NCI-H1092 treated with DMSO at 0.1 percent for 48 hours (cell line): ENCODE results near the gene CFAP46.

Experiments
- DNase-seq: peaks from one replicate; lab custom pipeline; 2025; lab: John Stamatoyannopoulos, UW

Gene CFAP46

DNA sequence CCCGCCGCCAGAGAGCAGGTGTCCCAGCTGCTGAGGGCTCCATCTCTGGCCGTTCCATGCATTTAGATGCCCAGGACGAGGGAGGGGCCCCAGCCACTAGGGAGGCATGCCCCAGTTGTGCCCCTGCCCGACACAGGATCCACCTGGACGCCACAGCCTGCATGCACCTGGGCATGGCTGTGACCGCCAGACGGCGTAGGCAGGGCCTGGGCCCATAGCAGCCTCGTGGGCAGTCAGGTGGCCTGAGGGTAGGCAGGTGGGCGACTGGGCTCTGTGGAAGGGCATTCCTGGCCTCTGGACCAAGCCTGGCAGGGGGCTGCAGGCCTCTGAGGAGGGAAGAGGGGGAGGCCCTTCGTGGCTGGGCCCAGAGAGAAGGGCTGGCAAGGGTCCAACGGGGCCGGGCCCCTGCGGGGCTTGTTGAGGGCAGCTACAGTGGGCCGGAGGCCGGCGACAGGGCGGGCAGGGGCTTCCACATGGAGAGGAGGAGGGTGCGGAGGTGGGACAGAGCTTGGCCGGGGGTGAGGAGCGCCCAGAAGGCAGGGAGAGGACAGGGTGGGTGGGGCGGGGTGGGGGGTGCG is 80.4 kb downstream of the CFAP46 start:
- no peak for DNase-seq

DNA sequence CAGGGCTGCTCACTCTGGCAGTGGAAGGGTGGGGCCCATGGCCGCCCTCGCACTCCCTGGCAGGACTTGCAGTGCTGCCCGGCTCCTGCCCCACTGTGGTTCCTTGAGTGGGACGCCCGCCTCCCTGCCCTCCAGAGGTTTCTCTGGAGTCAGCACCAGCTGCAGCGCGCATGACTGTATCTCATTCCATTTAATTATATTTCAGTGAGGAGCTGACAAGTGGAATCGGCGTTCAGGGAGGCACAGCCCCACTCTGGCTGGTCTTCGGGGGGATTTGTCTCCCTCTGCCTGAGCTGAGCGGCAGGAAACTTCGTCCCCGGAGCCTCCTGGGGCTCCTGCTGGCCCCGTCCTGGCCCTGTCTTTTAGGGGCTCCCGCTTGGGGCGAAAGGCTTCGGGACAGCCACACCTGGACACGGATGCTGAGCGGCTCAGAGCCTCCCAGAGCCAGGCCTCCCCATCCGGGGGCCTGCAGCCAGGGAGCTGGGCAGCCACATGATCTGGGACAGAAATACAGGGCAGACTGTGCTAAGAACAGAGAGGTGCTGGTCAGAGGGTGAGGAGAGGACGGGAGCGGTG is 81.2 kb downstream of the CFAP46 start:
- no peak for DNase-seq

DNA sequence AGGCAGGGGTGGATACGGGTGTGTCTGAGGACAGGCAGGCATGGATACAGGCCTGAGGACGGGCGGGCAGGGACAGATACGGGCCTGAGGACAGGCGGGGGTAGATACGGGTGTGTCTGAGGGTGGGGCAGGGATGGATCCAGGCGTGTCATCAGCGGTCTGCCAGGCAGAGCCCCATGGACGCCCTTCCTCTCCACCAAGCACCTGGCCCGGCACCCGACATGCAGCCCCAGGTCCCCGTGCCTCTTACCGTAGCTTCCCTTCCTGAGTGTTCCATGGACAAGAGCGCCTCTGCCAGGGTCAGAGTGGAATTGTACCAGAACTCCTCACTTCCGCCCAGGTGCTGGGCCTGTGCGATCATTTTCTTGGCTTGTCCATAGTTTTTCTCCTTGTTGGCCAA is 81.8 kb downstream of the CFAP46 start:
- DNase-seq, result no peak

DNA sequence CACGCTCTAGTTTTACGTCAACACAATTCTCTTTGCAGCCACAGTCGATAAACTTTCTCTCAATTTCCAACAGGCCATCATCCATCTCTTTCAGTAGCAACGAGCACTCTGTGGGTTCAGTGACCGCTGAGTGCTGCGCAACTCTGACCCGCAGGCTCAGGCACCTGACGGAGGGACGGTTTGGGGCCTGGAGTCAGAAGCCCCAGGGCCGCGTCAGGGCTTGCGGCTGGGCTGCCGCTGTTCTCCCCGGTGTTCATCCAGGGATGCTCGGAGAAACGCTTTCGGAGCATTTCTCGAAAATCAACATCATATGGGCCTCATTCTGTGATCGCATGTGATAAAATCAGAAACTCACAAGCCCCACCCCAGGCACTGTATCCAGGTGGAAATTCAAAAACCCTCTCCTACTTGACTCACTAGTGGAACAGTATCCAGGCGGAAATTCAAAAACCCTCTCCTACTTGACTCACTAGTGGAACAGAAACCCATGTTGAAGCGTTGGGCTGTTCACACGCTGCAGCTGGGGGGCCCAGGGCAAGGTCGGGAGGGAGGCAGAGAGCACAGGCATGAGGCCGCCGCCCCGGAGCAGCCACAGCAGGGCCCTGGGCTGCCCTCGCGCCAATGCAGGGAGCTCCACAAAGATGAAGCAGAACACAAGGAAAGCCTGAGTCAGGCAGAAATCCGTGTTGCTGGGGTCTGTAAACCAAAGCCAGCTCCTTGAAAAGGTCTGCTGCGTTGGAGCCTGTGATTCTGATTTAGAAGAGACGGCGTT is 83.1 kb downstream of the CFAP46 start:
- DNase-seq, result no peak

DNA sequence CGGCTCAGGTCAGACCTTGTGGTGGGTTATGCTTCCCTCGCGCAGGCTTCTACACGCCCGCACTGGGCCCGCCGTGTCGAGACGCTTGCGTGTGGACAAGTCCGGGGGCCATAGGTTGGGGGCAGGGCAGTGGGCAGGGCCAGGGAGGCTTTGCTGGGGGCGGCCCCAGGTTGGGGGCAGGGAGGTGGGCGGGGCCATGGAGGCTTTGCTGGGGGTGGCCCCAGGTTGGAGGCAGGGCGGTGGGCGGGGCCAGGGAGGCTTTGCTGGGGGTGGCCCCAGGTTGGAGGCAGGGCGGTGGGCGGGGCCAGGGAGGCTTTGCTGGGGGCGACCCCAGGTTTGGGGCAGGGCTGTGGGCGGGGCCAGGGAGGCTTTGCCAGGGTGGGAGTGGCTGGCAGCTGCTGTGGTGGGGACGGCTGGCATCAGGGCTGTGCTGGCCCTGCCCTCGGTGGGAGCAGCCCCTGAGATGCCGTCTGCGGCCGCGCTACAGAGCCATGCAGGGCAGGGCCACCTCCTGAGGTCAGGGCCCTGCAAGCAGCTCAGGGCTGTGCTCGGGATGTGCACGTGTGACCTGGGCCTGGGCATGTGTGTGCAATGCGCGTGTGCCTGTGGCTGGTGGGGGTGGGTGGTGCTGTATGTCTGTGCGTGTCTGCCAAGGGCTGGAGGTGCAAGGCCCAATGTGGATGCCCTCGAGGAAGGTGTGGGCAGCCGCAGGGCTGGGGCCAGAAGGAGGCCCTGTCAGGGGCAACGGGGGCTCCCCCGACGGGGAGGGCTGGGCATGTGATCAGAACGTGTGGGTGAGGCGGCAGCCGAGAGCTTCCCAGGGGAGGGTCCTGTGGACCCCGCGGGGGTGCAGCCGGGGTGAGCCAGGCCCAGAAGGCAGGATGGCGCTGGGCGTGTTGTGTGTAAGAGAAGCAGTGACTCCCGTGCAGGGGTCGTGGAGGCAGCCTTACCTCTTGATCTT is 84.0 kb downstream of the CFAP46 start:
- DNase-seq, result no peak

DNA sequence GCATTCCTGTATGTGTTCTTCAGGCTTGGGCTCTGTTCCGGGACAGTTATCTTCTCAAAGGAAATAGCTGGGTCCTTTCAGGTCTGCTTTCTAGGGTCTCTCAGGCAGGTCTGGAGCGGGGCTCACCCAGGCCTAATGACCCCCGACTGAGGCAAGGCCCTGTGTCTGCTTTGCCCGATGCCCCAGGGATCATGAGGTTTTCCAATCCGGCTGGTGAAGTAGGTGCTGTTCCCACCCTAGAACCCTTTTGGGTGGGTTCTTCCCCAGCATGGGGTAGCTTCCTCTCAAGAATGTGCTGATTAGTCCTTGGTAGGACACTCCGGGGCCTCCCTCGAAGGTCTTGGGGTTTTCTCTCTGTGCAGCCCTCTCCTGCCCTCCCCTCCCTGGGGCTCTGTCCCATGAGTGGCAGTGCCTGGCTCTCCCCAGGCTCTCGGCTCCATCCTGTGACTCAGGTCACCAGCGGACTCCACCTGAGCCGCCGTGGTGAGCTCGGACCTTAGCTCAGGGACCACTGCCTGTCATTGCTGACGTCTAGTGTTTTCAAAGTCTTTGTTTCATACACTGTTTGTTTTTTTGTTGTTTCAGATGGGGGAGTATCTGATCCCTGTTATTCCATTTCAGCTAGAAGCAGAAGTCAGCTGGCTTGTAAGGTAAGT is 85.4 kb downstream of the CFAP46 start:
- DNase-seq, result no peak

DNA sequence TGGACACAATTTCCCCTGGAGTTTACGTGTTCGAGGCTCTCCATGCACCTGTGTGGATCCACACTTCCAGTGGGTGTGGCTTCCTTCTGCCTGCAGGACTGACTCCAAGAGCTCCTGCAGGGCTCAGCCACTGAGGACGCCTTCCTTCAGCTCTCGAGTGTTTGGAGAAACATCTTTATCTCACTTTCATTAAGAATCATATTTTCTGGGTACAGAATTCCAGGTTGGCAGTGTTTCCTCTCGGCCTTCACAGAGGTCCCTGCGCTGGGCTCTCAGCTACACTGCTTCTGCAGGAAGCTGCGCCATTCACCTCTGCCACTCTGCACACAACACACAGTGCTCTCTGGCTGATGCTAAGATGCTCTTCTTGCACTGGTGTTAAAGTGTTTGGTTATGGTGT is 86.5 kb downstream of the CFAP46 start:
- no peak for DNase-seq

DNA sequence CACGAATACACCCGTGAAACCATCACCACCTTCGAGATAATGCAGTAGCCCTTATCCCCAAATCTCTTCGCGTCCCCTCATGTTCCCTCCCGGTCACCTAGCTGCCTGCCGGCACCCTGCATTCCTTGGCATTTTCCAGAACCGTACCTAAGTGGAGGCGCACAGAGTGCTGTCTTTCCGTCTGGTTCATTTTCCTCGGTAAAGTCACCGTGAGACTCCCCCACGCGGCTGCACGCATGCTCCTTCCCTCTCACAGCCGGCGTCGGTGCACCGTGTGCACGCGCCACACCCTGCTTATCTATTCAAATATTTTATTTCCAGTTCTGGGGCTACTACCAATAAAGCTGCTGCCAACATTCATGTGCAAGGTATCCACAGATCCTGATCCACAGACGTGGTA is 90.9 kb downstream of the CFAP46 start:
- no peak for DNase-seq

DNA sequence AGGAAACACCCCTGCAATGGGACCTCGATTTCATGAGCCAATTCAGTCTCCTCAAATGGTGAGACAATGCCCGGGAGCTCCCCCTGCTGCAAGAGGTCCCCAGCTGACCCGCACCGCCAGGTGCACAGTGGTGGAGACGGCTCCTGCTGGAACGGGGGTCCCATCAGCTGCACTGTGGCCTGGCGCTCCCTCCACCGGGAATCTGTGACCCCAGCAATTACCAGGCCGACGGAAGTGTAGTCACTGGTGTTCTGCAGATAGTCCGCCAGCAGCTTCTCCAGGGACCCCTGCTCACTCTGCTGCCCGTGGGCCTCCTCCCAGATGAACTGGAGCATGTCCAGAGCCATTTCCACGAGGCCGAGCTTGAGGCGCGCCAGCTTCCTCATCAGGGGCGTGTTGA is 91.5 kb downstream of the CFAP46 start:
- DNase-seq, result no peak

DNA sequence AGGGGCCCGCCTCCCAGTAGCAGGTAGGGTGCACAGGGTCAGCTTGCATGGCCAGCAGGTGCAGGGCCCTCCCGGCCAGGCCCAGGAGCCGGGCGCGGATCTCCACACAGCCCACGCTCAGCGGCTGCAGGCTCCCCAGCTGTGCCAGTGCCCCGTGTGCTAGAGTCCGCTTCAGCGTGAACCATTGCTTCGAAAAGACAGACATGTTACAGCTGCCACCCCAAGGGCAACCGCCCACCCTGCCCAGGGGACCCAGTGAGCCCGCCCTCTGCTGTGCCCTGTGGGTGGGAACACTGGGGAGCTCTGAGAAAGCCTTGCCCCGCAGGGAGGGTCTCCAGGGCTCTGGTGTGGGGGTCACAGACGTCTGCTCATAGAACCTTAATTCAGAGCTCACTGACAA is 92.1 kb downstream of the CFAP46 start:
- DNase-seq, result no peak

DNA sequence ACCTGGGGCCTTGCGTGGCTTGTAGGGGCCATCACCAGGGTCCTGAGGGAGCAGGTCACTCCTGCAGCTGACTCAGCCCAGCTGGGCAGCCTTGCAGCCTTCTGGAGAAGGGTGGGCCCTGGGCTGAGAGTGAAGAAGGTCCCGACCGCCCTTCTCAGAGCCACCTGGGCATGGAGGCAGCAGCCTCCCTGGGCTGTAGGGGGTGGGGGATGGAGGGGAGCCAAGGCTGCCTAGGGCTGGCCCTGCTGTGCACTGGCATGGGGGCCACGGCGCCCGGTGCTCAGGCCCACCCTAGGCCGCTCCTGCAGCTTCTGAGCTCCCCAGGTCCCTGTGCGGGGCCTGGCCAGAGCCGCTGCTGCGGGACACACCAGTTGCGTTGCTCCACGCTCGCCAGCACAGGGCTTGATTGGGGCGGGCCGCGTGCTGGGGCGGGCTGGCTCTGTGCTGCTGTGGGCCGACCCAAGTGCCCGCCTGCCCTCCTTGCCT is 92.8 kb downstream of the CFAP46 start:
- DNase-seq, result no peak

DNA sequence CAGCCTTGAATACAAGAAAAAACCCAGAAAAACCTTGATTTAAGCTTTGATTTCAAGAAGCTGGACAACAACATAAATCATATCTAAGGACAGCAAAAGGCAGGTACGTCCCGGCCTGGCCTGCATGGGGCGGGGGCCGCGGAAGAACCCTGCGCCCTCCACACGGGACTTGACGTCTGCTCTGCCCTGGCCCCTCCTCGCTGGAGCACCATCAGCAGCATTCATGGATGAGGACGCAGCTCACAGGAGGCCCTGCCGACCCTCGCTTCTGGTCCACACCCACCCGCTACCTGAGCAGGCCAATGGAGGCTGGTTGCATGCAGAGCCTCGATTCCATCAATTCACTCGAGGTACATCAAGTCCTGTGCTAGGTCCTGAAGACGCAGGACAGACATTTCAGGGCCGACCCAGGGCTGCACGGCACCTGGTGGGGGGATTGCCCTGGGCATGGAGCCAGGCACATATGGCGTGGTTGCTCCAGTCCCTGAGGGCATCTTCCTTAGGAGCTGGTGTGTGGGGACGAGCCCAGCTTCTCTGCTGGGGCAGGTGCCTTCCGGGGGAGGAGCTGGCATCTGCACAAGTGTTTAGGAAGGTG is 93.3 kb downstream of the CFAP46 start:
- DNase-seq, result no peak

DNA sequence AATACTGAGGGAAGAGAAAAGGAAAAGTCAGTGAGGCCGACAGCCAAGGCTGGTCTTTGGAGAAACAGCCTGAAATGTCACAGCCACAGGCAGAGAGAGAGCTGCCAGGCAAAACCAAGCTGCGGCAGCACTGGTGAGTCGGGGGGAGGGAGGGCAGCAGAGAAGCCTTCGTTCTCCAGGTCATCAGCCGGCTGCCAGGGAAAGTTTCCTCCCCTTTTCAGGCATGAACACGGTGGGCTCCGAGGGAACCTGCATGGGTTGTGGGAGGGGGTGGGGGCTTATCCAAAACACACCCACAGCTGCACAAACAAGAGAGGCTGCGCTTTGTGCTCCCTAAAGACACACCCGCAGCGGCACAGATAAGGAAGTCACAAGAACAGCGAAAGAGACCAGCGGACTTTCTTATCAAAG is 94.1 kb downstream of the CFAP46 start:
- no peak for DNase-seq

DNA sequence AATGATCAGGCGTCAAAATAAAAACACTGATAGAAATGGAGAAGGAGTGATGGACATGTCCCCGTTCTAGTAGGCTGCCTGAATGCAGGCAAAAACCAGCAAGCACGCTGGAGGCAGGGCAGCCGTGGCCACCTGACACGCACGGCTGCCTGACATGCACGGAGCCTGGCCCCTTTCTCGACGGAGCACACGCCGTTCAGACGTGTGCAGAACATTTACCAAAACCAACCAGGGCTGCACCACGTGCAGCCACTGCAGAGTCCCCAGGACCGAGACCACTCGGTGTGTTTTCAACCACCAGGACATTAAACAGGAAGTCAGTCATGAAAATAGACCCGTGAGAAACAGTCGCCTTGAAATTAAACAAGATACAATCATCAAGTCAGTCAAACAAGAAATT is 94.5 kb downstream of the CFAP46 start:
- no peak for DNase-seq

DNA sequence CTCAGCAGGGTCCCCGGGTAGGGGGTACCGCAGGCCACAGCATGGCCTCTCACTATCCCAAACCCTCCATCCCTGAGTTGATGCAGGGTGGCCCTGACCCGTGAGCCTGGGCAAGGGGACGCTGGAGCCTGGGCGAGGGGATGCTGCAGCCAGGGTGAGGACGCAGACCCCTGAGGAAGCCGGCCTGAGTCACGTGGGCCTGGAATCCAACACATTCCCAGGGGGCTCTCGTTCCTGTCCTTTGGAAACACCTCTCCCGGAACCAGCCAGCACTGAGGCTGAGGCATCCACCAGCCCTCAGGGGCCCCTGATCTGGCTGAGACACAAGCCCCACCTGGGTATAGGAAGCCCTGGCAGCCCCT is 95.0 kb downstream of the CFAP46 start:
- no peak for DNase-seq

DNA sequence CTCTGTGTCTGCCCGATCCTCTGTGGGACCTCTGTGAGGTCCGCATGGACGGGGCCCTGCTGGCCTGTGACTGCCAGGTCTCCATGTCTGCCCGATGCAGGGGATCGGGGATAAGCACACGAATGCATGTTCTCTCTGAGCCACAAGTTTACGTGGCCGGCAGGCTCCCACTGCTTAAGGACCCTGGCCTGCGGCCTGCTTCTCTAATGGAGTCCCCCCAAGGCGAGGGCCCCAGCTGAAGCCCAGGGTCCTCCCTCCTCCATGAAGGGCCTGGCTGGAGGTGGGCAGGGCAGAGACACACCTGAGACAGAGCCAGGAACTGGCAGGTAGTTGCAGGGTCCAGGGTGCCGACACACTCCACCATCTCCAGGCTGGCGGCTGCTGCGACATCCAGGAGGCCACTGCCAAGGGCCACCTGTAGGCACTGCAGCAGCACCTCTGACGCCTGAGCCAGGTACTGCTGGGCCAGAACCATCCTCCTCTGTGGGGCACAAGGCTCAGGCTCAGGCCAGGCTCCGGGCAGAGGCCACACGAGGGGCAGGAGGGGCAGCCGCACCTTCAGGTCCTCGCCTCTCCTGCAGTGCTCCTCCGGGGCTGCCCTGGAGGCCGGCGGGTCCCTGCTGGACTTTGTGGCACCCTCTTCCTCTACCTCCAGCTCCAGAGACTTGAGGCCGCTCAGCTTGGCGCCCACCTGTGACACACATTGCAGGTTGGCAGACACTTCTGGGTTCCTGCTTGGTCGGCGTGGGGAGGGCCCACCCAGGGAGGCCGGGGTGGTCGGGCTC is 95.5 kb downstream of the CFAP46 start:
- no peak for DNase-seq

DNA sequence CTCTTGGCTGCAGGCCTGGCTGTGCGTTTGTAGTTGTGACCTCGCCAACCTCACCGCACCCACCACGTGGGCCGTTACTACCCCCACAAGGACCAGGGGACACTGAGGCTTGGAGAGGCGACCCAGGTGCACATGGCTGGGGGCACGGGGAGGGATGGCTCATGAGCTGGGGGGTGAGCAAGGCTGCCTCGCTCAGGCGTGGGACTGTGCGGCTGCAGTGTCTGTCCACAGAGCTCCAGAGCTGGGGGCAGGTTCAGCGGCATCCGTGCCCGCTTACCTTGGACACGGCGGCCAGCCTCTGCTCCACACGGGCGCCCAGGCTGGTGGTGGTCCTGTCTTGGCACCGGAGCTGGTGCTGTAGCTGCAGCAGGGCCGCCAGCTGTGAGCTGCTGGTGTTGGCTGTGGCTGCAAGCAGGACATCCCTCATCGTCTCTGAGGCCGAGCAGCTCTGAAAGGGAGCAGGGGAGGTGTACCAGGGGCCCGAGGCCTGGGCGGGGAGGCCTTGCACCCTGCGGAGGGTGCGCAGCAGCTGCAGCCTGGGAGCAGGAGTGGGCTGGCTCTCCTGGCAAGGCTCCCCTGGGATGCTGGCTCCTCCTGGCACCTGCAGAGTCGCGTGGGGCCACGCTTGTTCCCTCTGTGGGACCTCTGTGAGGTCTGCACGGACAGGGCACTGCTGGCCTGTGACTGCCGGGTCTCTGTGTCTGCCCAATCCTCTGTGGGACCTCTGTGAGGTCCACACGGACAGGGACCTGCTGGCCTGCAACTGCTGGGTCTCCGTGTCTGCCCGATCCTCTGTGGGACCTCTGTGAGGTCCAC is 96.4 kb downstream of the CFAP46 start:
- no peak for DNase-seq

DNA sequence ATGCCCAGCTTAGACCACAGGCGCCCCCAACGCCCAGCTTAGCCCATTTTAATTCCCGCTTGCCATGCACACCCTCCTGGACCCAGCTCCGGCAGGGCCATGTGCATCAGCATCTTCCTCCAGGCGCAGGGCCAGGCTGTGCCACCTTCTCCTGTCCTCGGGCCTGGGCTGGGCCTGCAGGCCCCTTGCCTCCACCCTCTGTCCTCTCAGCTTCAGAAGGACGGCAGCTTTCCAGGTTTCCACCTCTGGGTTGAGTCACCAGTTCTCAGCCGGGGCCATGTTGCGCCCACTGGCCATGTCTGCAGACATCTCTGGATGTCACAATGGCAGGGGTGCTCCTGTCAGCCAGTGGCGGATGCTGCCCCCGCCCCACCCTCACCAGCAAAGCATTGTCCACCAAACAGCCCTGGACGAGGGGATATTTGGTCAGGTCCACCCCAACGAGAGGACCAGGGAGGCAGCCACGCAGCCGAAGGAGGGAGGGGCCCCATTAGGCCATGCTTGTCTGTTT is 97.3 kb downstream of the CFAP46 start:
- DNase-seq, result no peak

DNA sequence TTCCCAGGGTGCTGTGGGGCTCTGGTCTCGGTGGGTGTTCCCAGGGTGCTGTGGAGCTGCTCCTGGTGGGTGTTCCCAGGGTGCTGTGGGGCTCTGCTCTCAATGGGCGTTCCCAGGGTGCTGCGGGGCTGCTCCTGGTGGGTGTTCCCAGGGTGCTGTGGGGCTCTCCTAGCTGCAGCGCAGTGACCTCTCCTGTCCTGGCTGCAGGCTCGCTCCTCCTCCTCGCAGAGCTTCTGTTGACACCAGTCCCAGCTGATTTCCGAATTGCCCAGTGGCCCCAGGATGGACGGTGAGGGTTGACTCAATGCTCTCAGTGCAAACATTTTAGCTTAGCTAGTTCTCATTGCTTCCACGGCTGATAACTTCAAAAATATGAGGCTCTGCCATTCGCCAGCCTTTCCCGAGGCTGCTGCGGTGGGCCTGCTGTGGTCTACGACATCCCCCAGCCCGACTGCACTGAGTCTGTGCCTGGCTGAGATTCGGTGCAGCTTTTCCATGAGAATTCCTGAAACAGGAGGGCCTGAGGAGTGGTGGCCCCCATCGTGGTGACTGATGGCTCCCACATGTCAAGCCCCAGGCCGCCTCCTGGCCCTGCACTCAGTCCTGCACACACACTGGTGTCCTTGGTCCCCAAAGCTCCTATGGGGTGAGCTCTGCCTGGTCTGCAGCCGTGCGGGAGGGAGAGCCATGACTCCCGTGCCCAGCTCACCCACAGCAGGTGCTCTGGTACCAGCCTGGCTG is 98.1 kb downstream of the CFAP46 start:
- DNase-seq, result no peak
